Testis (tissue), 3 donors: ENCODE measurements around the gene TIMELESS. TPM values are rescaled to one million over a fixed set of nuclear protein-coding genes. Genes with fewer than 3 reads are reported as not detected.
A peak's percentile ranks its signal among the peaks of the same experiment; 100 is the strongest.
"Not testable (repeated sequence)": the region's sequence is repeated elsewhere in the genome, so short reads cannot be mapped to it uniquely, and the experiment has no call there.

Experiments used
- DNase-seq: peaks from one replicate; pipeline ENCODE4 v3.0.0-alpha.2; 2019
- H3K27ac ChIP-seq, 2 donors: fragments of 200-600 bp; sonication (generic); one replicate each; pipeline ENCODE4 v1.5.1; 2019
- H3K27me3 ChIP-seq: fragments of 200-600 bp; sonication (generic); one replicate; pipeline ENCODE4 v1.5.1; 2019
- H3K36me3 ChIP-seq: fragments of 200-600 bp; sonication (generic); one replicate; pipeline ENCODE4 v1.5.1; 2017; ENCODE audit warnings: low read depth; ENCODE audit errors: missing control alignments
- H3K4me1 ChIP-seq: fragments of 200-600 bp; sonication (generic); one replicate; pipeline ENCODE4 v1.5.1; 2019
- H3K4me3 ChIP-seq, 2 donors: fragments of 200-600 bp; sonication (generic); one replicate each; pipeline ENCODE4 v1.5.1; 2017 to 2019
- H3K9me3 ChIP-seq: fragments of 200-600 bp; sonication (generic); one replicate; pipeline ENCODE4 v1.5.1; 2017
- CTCF ChIP-seq, 3 experiments: fragments of 450-650 bp in 2 of 3; fragments of 200-600 bp in 1 of 3; sonication (generic) in 1 of 3; IDR thresholded peaks; one replicate each; pipeline ENCODE4 v1.5.1; 2016 to 2019; ENCODE audit warnings: antibody characterized with exemption in 3 of 3, mild to moderate bottlenecking in 2 of 3, moderate library complexity in 1 of 3
- POLR2A ChIP-seq: fragments of 450-650 bp; IDR thresholded peaks from one replicate; pipeline ENCODE4 v1.6.1; 2017; ENCODE audit warnings: antibody characterized with exemption, mild to moderate bottlenecking, moderate library complexity
- WGBS, 2 donors: methylation state at CpG; one replicate each; pipeline ENCODE4 v1.1.5; 2018; 5-methylcytosine and 5-hydroxymethylcytosine counted together
- intact Hi-C: fragments of 100-400 bp; cut with DNase I; formaldehyde crosslinking; loops from one replicate; pipeline ENCODE4 v1.15.1; 2023; ENCODE audit warnings: low total_unique reads
- polyA plus RNA-seq: library from polyadenylated mRNA; stranded (reverse); fragments of 350-450 nt; fragmentation: Illumina TruSeq; extraction: RNeasy Lipid Tissue Mini Kit (QIAGEN cat#74804); gene quantifications from one replicate; pipeline ENCODE4 v1.2.3, GENCODE V29; 2014; ENCODE audit warnings: low read depth, low replicate concordance; ENCODE audit not compliant: insufficient read depth
- total RNA-seq, 2 donors: library from RNA; depleted of rRNA; stranded (reverse); fragments of >200 nt; gene quantifications; one replicate each; pipeline ENCODE4 v1.2.3, GENCODE V29; 2016

The TIMELESS gene
- total and polyA plus RNA-seq, 3 donors from 2014 or later: 13.5 to 16.3 (median 16.2) TPM

GRCh38 chr12:56449622-56449984 lies 377 bp upstream of the TIMELESS start:
- peak overlapping the region; percentile 91 to 93 for H3K27ac ChIP-seq
- no peaks in the 10 kb centered on the region for H3K4me1 ChIP-seq
- no peak for DNase-seq
- H3K27me3 ChIP-seq: no peaks in the 10 kb centered on the region
- intact Hi-C loops: no loop called here
- WGBS, 2 donors: 25 to 28% methylated on average over 5 of the region's 5 CpGs
- no peaks in the 10 kb centered on the region for H3K36me3 ChIP-seq
- TF ChIP-seq CTCF (IDR thresholded peaks at IDR 0.05) (no peak), POLR2A (no peak)
- H3K9me3 ChIP-seq: no peaks in the 10 kb centered on the region
- peak overlapping the region; percentile 68 to 95 for H3K4me3 ChIP-seq

GRCh38 chr12:56443208-56443607 lies 6.0 kb downstream of the TIMELESS start:
- H3K36me3 ChIP-seq, H3K4me1 ChIP-seq, H3K4me3 ChIP-seq, H3K27ac ChIP-seq, H3K9me3 ChIP-seq, DNase-seq, H3K27me3 ChIP-seq, intact Hi-C loops: not testable (repeated sequence)
- WGBS, 2 donors: 53 to 67% methylated on average over 2 of the region's 2 CpGs

- no peaks in the 10 kb centered on the region for H3K4me1 ChIP-seq
- no peaks in the 10 kb centered on the region for H3K9me3 ChIP-seq
- no peak overlapping the region for H3K4me3 ChIP-seq
- TF ChIP-seq POLR2A (no peak), CTCF (IDR thresholded peaks at IDR 0.05) (no peak)
- no peaks in the 10 kb centered on the region for H3K27me3 ChIP-seq
- no peaks in the 10 kb centered on the region for H3K36me3 ChIP-seq
- DNase-seq: no peak
- no peak overlapping the region for H3K27ac ChIP-seq
- intact Hi-C loops: no loop called here
- WGBS, 2 donors: 81 to 92% methylated on average over 11 of the region's 11 CpGs
These were observed 11.6 kb downstream of the TIMELESS start for GRCh38 chr12:56437430-56438176.

- intact Hi-C loops: no loop called here
- Histone ChIP-seq H3K9me3 (no peaks in the 10 kb centered on the region), H3K4me1 (no peaks in the 10 kb centered on the region), H3K4me3 (no peak overlapping the region), H3K27ac (no peak overlapping the region), H3K27me3 (no peaks in the 10 kb centered on the region), H3K36me3 (no peaks in the 10 kb centered on the region)
- 93 to 97% methylated on average over 5 to 6 of the region's 6 CpGs for WGBS, 2 donors
- no peak for DNase-seq
- no peak for TF ChIP-seq POLR2A
- TF ChIP-seq CTCF (IDR thresholded peaks at IDR 0.05): no peak
These were observed 14.4 kb downstream of the TIMELESS start for GRCh38 chr12:56434828-56435227.

- no peaks in the 10 kb centered on the region for H3K4me1 ChIP-seq
- H3K27ac ChIP-seq: no peak overlapping the region
- WGBS, 2 donors: 90 to 99% methylated on average over 3 of the region's 3 CpGs
- H3K4me3 ChIP-seq: no peak overlapping the region
- H3K9me3 ChIP-seq: no peaks in the 10 kb centered on the region
- no peaks in the 10 kb centered on the region for H3K36me3 ChIP-seq
- no peak for DNase-seq
- intact Hi-C loops: no loop called here
- no peak for TF ChIP-seq POLR2A
- H3K27me3 ChIP-seq: no peaks in the 10 kb centered on the region
These were observed 17.4 kb downstream of the TIMELESS start for GRCh38 chr12:56431850-56432249.

- H3K9me3 ChIP-seq: no peaks in the 10 kb centered on the region
- intact Hi-C loops: no loop called here
- H3K4me3 ChIP-seq: no peak overlapping the region
- DNase-seq: no peak
- TF ChIP-seq CTCF (IDR thresholded peaks at IDR 0.05) (no peak), POLR2A (no peak)
- H3K27me3 ChIP-seq: no peaks in the 10 kb centered on the region
- H3K27ac ChIP-seq: no peak overlapping the region
- H3K36me3 ChIP-seq: no peaks in the 10 kb centered on the region
- WGBS, 2 donors: 94 to 97% methylated on average over 11 of the region's 11 CpGs
- H3K4me1 ChIP-seq: no peaks in the 10 kb centered on the region
These were observed 17.9 kb downstream of the TIMELESS start for GRCh38 chr12:56431288-56431687.
